Esophagus squamous epithelium (tissue), 5 donors: ENCODE measurements around the gene NELL1. TPM values are rescaled to one million over a fixed set of nuclear protein-coding genes. Genes with fewer than 3 reads are reported as not detected.

Experiments used
- DNase-seq: peaks from one replicate; lab custom pipeline; 2025; lab: John Stamatoyannopoulos, UW
- H3K27ac ChIP-seq, 4 donors: fragments of 200-600 bp; sonication (generic); one replicate each; pipeline ENCODE4 v1.5.1; 2016 to 2019; ENCODE audit warnings: mild to moderate bottlenecking in 1 of 4
- H3K27me3 ChIP-seq, 4 donors: fragments of 200-600 bp; sonication (generic); 1 replicate in 3 of 4; 2 replicates in 1 of 4; pipeline versions ENCODE4 v1.5.1 to v1.6.0; 2017 to 2021; ENCODE audit warnings: antibody characterized with exemption in 1 of 4
- H3K36me3 ChIP-seq, 3 donors: fragments of 200-600 bp; sonication (generic); one replicate each; pipeline ENCODE4 v1.5.1; 2016 to 2019
- H3K4me1 ChIP-seq, 3 donors: fragments of 200-600 bp; sonication (generic); one replicate each; pipeline ENCODE4 v1.5.1; 2017 to 2019
- H3K4me3 ChIP-seq, 4 donors: fragments of 200-600 bp; sonication (generic); 1 replicate in 3 of 4; 2 replicates in 1 of 4; pipeline ENCODE4 v1.5.1; 2016 to 2019; ENCODE audit warnings: mild to moderate bottlenecking in 2 of 4, moderate library complexity in 1 of 4
- H3K9me3 ChIP-seq, 3 donors: fragments of 200-600 bp; sonication (generic); one replicate each; pipeline ENCODE4 v1.5.1; 2016 to 2019
- POLR2A ChIP-seq, 4 donors: fragments of 450-650 bp; IDR thresholded peaks; one replicate each; pipeline ENCODE4 v1.6.1; 2017; ENCODE audit warnings: antibody characterized with exemption in 4 of 4, mild to moderate bottlenecking in 4 of 4, moderate library complexity in 3 of 4
- WGBS, 2 donors: methylation state at CpG; one replicate each; pipeline ENCODE4 v1.1.5; 2018; 5-methylcytosine and 5-hydroxymethylcytosine counted together
- intact Hi-C: fragments of 100-400 bp; cut with DNase I; formaldehyde crosslinking; loops from one replicate; pipeline ENCODE4 v1.15.0; 2022
- total RNA-seq, 4 donors: library from RNA; depleted of rRNA; stranded (reverse); fragments of >200 nt; gene quantifications; one replicate each; pipeline ENCODE4 v1.1.0, GENCODE V29; 2016
- TF ChIP-seq, protein P1 (sequence below), 6 experiments: fragments of 450-650 bp in 4 of 6; fragments of 200-600 bp in 2 of 6; sonication (generic) in 2 of 6; IDR thresholded peaks; one replicate each; pipeline ENCODE4 v1.5.1; 2016 to 2019; ENCODE audit warnings: antibody characterized with exemption in 6 of 6, mild to moderate bottlenecking in 4 of 6, moderate library complexity in 4 of 6
- donor health status: DM: yes; HTN: yes; CAD: no.

The NELL1 gene
- total RNA-seq, 4 donors from 2014 or later: 1.5 TPM; not detected in 3

DNA sequence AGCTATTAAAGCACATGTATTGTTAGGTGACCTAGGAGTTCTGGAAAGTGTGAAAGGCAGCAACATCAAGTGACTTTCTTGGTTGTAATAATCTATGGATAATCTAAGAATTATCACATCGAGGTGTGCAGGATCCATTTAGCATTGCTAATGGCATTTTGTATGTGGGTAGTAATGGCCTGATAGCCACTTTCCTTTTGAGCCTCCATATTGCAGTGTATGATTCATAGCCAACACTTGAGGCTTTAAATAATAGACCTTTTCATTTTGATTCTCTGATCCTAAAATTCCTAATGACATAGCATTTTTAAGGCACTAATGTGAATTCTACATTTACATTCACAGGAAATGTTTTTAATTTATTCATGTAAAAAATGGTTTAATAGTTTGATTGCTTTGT, 759.4 kb downstream of the NELL1 start:
- H3K4me1 ChIP-seq: no peaks in the 10 kb centered on the region
- no peak for DNase-seq
- H3K4me3 ChIP-seq: no peak overlapping the region
- H3K36me3 ChIP-seq: no peaks in the 10 kb centered on the region
- TF ChIP-seq POLR2A (IDR thresholded peaks at IDR 0.05): no peak
- TF ChIP-seq, protein P1, sequence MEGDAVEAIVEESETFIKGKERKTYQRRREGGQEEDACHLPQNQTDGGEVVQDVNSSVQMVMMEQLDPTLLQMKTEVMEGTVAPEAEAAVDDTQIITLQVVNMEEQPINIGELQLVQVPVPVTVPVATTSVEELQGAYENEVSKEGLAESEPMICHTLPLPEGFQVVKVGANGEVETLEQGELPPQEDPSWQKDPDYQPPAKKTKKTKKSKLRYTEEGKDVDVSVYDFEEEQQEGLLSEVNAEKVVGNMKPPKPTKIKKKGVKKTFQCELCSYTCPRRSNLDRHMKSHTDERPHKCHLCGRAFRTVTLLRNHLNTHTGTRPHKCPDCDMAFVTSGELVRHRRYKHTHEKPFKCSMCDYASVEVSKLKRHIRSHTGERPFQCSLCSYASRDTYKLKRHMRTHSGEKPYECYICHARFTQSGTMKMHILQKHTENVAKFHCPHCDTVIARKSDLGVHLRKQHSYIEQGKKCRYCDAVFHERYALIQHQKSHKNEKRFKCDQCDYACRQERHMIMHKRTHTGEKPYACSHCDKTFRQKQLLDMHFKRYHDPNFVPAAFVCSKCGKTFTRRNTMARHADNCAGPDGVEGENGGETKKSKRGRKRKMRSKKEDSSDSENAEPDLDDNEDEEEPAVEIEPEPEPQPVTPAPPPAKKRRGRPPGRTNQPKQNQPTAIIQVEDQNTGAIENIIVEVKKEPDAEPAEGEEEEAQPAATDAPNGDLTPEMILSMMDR (IDR thresholded peaks at IDR 0.05): no peak
- no peaks in the 10 kb centered on the region for H3K9me3 ChIP-seq
- no peak overlapping the region for H3K27ac ChIP-seq
- H3K27me3 ChIP-seq: no peaks in the 10 kb centered on the region
- intact Hi-C loops: no loop called here
- WGBS, 2 donors: 29 to 68% methylated on average over 1 of the region's 1 CpG

DNA sequence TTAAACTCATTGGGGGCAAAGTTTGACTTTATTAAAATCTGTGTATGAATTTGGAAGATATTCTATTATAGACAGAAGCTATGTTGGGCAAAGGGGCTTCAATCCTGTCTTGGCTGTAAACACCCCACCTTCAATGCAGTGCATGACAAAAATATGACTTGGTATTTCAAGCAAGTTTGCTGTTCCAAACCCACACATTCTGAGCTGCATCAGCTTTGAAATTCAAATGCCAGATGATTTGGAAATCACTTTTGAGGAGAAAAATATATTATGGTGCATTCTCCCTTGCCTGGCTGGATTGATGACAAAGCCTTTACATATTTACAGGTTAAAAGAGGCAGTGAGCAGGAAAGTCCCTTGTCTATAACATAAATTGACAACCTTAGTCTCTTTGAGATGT, 760.0 kb downstream of the NELL1 start:
- H3K27me3 ChIP-seq: no peaks in the 10 kb centered on the region
- intact Hi-C loops: no loop called here
- H3K36me3 ChIP-seq: no peaks in the 10 kb centered on the region
- no peak overlapping the region for H3K27ac ChIP-seq
- H3K9me3 ChIP-seq: no peaks in the 10 kb centered on the region
- TF ChIP-seq POLR2A (IDR thresholded peaks at IDR 0.05): no peak
- TF ChIP-seq, protein P1 (IDR thresholded peaks at IDR 0.05): no peak
- DNase-seq: no peak
- no peak overlapping the region for H3K4me3 ChIP-seq
- no peaks in the 10 kb centered on the region for H3K4me1 ChIP-seq

DNA sequence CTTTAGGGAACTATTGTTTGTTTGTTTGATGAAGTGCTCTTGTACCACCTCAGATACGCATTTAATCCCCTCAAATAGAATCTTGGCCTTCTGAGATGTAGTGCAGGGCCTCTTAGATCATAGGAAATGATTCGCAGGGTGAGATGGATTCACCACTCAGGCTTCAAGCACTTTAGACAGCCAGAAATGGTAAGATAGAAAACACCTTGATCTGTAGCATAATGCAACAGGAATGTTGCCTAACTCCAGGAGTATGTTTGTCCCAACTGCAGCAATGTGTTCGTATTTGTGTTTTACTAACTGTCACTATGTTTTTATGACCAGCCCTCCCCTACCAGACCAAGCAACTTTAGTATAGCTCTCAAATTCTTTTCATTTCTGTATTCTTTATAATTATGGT, 761.2 kb downstream of the NELL1 start:
- TF ChIP-seq, protein P1 (IDR thresholded peaks at IDR 0.05): no peak
- TF ChIP-seq POLR2A (IDR thresholded peaks at IDR 0.05): no peak
- Histone ChIP-seq H3K27ac (no peak overlapping the region), H3K4me3 (no peak overlapping the region), H3K27me3 (no peaks in the 10 kb centered on the region), H3K9me3 (no peaks in the 10 kb centered on the region), H3K36me3 (no peaks in the 10 kb centered on the region), H3K4me1 (no peaks in the 10 kb centered on the region)
- intact Hi-C loops: no loop called here
- WGBS, 2 donors: 68 to 80% methylated on average over 3 of the region's 3 CpGs
- DNase-seq: no peak

DNA sequence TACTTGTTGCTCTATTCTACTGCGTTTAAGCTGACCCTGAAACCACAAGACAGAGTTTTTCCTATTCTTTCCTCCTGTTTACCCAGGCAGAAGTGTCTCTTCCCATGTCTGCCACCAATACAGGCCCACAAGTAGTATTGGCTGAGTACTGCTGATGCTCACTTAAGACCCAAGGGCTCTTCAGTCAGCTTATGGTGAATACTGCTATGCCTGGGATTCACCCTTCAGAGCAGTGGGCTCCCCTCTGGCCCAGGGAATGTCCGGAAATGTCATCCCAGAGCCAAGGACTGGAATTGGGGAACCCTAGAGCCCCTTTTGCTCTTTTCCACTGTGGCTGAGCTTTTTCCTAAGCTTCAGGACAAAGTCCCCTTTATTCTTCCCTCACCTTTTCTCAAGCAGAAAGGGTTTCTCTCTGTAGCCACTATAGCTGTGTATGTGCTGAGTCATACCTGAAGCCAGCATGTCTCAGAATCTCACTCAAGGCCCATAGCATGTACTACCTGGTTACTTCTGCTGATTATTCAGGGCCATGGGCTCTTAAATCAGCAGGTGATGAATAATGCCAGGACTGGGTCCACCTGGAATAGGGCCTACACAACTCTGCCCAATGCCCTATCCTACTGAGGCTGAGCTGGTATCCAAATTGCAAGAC, 777.7 kb downstream of the NELL1 start:
- WGBS, 2 donors: 80 to 88% methylated on average over 2 of the region's 2 CpGs
- intact Hi-C loops: no loop called here
- Histone ChIP-seq H3K9me3 (no peaks in the 10 kb centered on the region), H3K27me3 (no peaks in the 10 kb centered on the region), H3K36me3 (no peaks in the 10 kb centered on the region), H3K4me1 (no peaks in the 10 kb centered on the region), H3K4me3 (no peak overlapping the region), H3K27ac (no peak overlapping the region)
- DNase-seq: no peak
- no peak for TF ChIP-seq POLR2A (IDR thresholded peaks at IDR 0.05)

DNA sequence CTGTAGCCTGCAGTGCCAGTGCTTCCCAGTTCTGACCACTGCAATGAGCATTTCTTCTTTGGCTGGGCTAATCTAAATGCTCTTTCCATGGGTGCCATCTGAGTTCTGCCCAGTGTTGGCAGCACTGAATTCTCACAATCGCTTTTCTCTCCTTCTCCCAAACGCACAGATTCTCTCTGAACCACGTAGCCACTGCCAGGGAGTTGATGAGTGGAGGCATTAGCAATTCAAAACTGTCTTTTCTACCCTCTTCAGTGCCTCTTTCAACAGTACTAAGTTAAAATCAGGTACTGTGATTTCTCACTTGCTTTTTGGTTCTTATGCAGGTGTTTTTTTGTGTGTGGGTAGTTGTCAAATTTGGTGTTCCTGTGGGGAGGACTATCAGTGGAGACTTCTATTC, 778.5 kb downstream of the NELL1 start:
- no peaks in the 10 kb centered on the region for H3K36me3 ChIP-seq
- no peak for DNase-seq
- no peaks in the 10 kb centered on the region for H3K4me1 ChIP-seq
- H3K4me3 ChIP-seq: no peak overlapping the region
- intact Hi-C loops: no loop called here
- no peaks in the 10 kb centered on the region for H3K27me3 ChIP-seq
- no peaks in the 10 kb centered on the region for H3K9me3 ChIP-seq
- WGBS, 2 donors: 63 to 74% methylated on average over 3 of the region's 3 CpGs
- TF ChIP-seq, protein P1 (IDR thresholded peaks at IDR 0.05): no peak
- TF ChIP-seq POLR2A (IDR thresholded peaks at IDR 0.05): no peak
- no peak overlapping the region for H3K27ac ChIP-seq

DNA sequence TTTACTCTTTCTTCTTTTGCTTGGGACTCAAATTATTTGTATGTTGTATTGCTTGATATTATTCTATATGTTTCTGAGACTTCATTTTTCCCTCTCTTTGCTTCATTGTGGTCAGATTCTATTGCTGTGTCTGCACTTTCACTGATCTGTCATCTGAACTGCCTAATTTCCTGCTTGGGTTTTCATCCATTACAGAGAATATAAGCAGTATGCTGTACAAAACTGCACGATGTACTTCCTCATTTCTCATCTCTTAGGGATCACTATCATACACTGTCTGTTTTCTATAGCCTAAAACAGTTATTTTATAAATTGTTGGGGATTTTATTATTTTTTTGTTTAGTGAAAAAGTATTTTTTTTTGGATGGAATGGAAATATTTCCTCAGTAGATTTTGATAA, 786.8 kb downstream of the NELL1 start:
- Histone ChIP-seq H3K9me3 (no peaks in the 10 kb centered on the region), H3K4me3 (no peak overlapping the region), H3K36me3 (no peaks in the 10 kb centered on the region), H3K27ac (no peak overlapping the region), H3K27me3 (no peaks in the 10 kb centered on the region), H3K4me1 (no peaks in the 10 kb centered on the region)
- 44 to 52% methylated on average over 1 of the region's 1 CpG for WGBS, 2 donors
- no peak for DNase-seq
- TF ChIP-seq, protein P1 (IDR thresholded peaks at IDR 0.05): no peak
- TF ChIP-seq POLR2A (IDR thresholded peaks at IDR 0.05): no peak
- intact Hi-C loops: no loop called here
